Left colon (tissue), 2 donors: ENCODE measurements around the gene MAML1. TPM values are rescaled to one million over a fixed set of nuclear protein-coding genes. Genes with fewer than 3 reads are reported as not detected.
"Not testable (repeated sequence)": the region's sequence is repeated elsewhere in the genome, so short reads cannot be mapped to it uniquely, and the experiment has no call there.

Experiments
- ATAC-seq: fragments of 200-7000 bp; cut with Tn5 transposase; one replicate; pipeline ENCODE4 v1.9.1; 2020; ENCODE audit warnings: mild to moderate bottlenecking, moderate library complexity
- DNase-seq, 2 donors: peaks; one replicate each; pipeline ENCODE4 v3.0.0-alpha.2; 2020
- intact Hi-C, 2 donors: fragments of 100-400 bp; cut with DNase I in 1 of 2; cut with micrococcal nuclease in 1 of 2; formaldehyde crosslinking; loops; one replicate each; pipeline versions ENCODE4 v1.11.2 to v1.14.0; 2022; cut with DNase I, micrococcal nuclease
- total RNA-seq, 2 donors: library from RNA; stranded (reverse); fragmentation: NEBNext Ultra II Directional; extraction: Animal tissue kit (Norgen Biotek cat#: 25700); gene quantifications; one replicate each; pipeline ENCODE4 v1.2.1, GENCODE V29; 2021
- donor health status: DM: no; HTN: no; CAD: no.
- donor health status: DM: yes; HTN: yes; CAD: no.

MAML1 gene
- total RNA-seq, 2 donors from 2014 or later = 22.1 to 24.9 TPM

DNA sequence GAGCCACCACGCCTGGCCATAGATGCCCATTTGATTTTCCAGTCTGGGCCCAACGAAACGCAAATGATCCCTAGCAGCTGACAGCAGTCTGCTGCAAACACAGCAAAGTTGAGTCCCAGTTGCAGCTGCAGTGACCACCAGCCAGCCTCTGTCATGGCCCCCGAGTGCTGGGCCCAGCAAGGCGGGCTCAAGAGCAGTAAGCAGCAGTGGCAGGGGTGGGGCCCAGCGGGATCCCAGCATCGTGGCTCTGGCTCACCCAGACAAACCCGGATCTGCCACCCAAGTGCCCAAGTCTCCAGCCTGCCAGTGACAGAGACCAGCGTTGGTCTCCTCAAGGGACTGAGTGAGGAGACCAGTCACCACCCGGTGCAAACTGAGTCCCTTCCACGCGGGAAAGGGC lies 54.2 kb downstream of the MAML1 start:
- intact Hi-C loops = no loop called here
- ATAC-seq (no peak), DNase-seq (no peak)

DNA sequence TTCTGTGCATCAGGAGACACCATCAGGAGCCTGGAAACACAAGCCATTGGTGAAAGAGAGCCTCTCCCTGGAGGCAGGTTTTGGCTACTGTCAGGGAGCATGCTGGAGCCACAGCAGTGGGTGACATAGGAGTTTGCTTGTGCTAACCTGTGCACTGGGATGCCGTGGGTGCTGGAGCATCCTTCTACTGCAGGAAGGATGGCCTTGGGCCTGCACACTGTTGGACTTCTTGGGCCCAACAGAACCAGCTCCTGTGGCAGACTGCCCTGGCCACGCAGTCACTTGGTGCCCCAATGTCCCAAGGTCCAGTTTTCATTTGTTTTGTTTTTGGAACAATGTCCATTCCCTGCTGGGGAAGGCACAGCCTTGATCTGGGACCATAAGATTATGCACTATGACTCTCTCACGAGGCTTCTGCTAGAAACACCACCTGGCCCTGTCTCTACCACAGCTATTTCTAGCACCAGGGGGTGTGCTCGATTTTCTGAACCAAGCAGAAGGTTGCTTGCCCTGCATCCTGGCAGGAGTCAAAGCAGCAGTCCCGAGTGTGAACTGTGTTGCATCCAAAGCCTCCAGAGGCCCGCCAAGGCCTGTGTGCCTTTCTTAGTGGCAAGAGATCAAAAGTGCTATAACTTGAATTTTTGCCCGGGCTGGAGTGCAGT lies 55.7 kb downstream of the MAML1 start:
- ATAC-seq (no peak), DNase-seq (no peak)
- intact Hi-C loops = no loop called here

DNA sequence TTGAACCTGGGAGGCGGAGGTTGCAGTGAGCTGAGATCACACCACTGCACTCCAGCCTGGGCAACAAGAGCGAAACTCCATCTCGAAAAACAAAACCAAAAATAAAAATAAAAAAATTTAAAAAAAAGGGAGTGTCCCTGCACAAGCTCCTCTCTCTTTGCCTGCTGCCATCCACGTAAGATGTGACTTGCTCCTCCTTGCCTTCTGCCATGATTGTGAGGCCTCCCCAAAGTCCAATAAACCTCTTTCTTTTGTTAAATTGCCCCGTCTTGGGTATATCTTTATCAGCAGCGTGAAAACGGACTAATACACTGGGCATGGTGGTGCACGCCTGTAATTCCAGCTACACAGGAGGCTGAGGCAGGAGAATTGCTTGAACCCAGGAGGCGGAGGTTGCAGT lies 56.7 kb downstream of the MAML1 start:
- intact Hi-C loops, ATAC-seq, DNase-seq: not testable (repeated sequence)

DNA sequence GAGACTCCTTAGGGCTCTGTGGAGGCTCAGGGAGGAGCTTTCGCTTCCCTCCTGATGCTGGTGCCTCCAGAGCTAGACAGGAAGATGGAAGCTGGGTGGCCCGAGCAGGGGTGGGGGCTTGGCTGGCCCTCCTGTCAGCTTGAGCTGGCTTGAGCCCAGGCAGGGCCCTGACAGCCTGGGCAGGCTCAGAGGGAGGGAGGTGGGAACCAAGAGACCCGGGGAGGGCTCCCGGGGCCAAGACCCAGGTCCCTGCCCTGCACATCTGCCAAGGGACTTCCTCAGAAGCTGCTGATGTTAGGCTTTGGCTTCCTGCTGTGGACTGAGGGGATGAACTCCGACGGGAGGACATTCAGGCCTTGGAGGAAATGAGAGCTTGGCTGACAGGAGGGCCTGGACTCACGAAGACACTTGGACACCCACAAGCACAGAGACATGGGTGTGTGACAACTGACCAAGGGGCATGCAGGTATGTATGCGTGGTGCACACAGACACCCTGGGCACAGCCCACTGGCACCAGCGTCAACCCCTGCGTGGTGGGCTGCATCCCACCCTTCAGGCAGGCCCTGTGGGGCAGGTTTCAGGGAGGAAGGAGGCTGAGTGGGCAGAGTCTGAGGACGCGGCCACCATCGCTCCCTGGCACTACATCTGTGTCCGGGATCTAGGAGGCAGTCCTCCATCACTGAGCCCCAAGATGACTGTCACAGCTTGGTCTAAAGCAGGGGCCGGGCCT lies 59.4 kb downstream of the MAML1 start:
- intact Hi-C loops = no loop called here
- DNase-seq (peak; percentile 14 to 37), ATAC-seq (no peak)

DNA sequence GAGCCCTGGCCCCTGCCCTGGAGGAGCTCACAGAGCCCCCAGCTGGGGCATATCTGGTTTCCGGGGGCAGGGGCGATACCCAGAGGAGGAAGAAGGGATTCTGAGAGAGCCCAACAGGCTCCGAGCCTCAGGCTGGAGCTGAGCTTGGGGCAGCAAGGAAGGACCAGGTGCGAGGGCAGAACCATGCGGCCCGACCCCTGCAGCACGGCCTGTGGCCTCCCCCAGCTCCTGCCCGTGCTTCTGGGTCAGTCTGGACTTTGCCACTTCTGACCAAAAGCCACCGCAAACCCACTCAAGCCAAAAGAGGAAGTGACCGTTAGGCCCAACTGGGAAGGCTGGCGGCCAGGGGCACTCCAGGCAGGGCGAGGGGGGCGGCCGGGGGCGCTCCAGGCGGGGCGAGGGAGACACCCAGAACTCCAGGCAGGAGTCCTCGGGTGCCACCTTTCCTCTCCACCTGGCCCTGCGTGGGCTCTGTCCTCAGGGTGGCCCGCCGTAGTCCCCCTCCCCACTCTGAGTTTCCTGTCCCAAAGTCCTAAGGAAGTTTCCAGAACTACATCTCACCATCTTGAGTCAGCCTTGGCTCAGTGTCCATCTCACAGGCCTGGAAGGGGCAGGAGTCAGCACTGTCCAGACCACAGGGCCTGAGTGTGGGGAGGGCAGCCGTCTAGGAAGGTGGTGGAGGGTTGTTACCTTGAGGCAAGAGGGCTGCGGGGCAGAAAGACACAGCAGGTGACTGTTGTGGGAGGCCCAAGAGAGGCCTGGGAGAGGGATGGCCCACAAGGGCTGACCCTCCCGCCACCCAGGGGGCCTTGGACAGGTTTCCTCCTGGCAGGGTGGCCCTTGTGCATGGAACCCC lies 60.2 kb downstream of the MAML1 start:
- ATAC-seq = no peak
- intact Hi-C loops = no loop called here

DNA sequence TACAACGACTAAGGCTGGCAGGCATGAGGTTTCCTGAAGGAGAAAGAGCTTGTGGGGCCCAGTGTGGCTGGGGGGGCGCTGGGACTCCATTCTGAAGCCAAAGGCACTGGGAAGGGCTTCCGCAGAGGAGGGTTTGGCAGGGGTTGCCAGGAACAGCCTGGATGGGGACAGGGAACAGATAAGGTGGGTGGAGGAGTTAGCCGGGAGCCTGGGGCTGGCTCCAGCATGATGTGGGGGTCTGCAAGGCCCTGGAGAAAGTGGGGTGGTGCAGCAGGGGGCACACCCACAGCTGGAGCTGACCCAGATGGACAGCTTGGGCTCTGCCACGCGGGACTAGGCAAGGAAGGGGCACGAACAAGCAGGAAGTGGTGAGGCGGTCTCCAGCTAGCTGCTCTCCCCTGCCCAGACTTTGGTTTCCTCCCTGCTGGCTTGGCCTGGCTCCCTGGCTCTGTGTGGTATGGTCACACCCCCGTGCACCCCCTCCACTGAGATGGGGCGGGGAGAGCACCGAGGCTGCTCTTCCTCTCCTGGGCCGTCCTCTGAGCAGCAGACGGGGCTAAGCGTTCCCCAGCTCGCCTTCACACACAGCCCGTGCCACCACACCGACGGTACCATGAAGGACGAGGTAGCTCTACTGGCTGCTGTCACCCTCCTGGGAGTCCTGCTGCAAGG lies 61.0 kb downstream of the MAML1 start, which contains the start of gene LTC4S:
Gene LTC4S (plus strand): TSS at position 519 of the 672 bp plus-strand sequence. CDS start 95 bp downstream, at position 614.
- intact Hi-C loops = no loop called here
- ATAC-seq (no peak), DNase-seq (peak; percentile 64 to 76)

More for the DNA sequence above, 60.2 kb downstream of the MAML1 start:
- peak in 1 of 2 donors; percentile 22 for DNase-seq

DNA sequence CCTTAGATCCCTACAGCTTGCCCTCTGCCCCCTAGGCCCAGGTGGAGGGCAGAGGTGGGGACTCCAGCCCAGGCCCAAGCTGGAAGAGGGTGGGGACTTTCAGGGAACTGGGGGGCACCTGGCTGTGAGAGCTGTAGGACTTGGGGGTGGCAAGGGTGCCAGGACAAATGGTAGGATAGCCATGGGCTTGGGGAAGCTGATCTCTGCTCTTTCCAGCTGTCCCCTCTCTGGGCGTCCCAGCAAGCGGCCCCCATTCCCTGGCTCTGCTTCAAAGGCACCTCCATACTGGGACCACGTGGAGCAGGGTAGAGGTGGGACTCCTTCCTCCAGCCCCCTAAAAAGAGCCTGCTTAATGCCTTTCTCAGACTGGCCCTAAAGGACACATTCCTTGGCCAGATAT lies 61.5 kb downstream of the MAML1 start:
- intact Hi-C loops = no loop called here
- ATAC-seq (no peak), DNase-seq (peak in 1 of 2 donors; percentile 13)

DNA sequence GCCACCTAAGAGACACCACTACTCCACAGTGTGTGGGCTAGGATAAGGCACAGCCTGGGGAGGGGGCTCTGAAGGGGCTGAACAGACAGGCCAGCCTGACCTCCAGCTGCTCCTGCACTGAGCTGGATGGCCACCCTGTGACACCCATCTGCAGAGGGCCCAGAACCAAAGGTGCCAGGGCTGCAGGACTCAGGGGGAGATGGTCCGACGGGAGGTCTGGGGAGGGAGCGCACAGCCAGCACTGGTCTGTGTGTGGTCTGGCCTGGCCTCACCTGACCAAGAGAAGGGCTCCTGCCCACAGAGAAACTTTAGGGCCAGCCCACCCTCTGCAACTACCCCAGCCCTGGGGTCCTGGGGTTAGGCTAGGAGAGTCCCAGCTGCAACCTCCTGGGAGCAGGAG lies 62.0 kb downstream of the MAML1 start:
- ATAC-seq (no peak), DNase-seq (peak in 1 of 2 donors; percentile 16)
- intact Hi-C loops = no loop called here

DNA sequence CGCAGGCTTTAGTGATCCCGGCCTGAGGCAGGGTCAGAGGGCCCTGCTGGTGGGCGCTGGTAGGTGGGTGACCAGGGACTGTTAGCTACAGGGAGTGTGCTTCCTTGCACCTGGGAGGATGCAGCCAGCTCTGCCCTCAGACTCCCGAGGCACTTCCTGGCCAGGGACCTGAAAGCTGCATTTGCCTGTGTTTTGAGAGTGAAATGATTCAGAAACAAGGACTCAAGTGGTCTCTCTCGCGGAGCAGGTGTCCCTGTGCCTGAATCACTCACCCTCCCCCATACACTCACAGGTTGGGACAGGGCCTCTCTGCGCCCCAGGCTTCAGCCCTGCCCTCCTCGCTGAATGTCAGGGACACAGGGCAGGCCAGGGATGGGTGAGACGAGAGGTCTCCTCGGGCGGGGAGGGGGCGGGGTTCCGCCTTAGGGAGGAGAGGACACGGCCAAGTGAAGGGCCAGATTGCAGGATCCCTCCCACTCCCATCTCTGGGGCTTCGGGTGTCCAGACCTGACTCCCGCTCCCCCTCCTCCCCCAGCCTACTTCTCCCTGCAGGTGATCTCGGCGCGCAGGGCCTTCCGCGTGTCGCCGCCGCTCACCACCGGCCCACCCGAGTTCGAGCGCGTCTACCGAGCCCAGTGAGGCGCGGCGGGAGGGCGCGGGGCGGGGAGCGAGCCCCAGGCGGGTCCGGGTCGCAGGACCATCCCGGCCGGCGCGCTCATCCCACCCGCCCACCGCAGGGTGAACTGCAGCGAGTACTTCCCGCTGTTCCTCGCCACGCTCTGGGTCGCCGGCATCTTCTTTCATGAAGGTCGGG lies 62.6 kb downstream of the MAML1 start:
- DNase-seq = peak; percentile 58 to 61
- intact Hi-C loops = no loop called here
- peak; percentile 19 for ATAC-seq

DNA sequence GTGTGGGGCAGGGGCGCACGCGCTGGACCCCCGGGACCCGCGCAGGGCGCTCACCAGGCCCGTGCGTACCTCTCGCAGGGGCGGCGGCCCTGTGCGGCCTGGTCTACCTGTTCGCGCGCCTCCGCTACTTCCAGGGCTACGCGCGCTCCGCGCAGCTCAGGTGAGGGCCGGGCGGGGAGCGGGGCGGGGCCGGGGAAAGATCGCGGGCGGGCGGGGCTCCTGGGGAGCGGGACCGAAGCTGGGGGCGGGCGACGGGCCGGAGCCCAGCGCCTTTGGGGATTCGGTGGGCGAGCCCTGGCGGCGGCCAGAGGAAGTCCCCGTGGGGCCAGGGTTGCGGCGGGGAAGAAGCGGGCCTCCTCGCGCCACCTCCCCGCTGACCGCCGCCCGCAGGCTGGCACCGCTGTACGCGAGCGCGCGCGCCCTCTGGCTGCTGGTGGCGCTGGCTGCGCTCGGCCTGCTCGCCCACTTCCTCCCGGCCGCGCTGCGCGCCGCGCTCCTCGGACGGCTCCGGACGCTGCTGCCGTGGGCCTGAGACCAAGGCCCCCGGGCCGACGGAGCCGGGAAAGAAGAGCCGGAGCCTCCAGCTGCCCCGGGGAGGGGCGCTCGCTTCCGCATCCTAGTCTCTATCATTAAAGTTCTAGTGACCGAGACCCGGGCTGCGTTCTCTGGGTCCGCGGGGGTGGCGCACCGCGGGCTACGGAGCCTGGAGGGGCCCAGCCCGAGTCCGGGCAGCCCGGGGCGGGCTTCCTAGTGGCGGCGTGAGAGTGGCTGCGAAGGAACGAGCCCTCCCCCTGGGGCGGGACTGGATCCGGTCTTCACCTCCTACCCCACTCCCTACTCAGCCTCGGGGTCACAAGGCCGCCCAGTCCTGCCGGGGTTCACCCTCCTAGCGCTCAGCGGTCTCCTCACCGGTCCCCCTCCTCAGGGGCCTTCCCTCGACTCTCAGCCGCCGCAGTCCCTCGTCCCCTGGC lies 63.5 kb downstream of the MAML1 start:
- ATAC-seq = peak; percentile 78
- intact Hi-C loops = no loop called here

DNA sequence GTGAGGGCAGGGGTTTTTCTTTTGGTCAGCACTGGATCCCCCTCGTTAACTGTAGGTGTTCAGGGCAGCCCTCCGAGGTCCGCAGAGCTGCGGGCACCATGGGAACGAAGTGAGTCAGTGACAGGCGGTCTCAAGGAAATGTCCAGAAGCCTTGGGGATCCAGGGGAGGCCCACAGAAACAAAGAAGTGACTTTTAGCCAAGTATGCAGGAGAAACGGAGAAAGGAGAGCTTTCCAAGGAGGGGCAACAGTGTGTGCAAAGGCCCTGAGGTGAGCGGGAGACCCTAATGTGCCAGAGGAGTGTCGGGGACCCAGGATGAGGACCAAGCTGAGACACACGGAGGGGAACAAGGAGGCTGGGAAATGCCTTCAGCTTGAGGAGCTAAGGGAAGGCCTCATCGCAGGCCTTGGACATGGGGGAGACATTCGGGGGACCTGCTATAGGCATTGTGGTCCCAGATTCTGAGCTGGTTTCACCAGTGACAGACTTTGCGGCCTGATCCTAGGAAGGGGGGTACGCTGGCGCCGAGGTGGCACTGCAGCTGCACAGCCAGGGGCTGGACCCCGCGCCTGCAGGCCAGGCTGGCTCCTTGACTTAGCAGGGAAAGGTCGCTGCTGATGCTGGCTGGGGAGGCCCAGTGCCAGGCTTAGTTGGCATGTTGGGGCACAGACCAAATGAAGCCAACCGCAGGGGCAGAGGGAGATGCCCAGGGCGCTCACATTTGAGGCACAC lies 64.4 kb downstream of the MAML1 start:
- ATAC-seq (no peak), DNase-seq (peak in 1 of 2 donors; percentile 21)
- intact Hi-C loops = no loop called here

More for the DNA sequence above, 63.5 kb downstream of the MAML1 start:
- DNase-seq = peak; percentile 83 to 89

DNA sequence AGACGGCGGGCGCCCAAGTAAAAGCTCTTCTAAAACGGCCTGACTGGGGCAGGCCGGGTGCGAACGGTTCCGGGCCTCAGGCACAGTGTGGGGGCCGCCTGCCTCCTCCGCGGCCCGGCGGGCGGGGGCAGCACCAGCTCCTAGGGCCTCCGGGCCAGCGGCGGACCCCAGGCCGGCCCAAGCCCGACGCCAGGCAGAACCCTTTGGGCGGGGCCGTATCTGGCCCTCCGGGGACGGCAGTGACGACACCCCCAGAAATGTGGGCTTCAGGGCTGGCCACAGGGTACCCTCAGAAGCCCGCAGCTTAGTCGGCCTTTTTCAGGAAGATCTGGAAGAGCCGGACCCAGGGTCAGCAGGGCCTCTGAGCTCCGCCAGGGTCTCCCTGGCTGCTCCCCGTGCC lies 65.1 kb downstream of the MAML1 start:
- ATAC-seq = no peak
- intact Hi-C loops = no loop called here
- peak; percentile 13 to 22 for DNase-seq

DNA sequence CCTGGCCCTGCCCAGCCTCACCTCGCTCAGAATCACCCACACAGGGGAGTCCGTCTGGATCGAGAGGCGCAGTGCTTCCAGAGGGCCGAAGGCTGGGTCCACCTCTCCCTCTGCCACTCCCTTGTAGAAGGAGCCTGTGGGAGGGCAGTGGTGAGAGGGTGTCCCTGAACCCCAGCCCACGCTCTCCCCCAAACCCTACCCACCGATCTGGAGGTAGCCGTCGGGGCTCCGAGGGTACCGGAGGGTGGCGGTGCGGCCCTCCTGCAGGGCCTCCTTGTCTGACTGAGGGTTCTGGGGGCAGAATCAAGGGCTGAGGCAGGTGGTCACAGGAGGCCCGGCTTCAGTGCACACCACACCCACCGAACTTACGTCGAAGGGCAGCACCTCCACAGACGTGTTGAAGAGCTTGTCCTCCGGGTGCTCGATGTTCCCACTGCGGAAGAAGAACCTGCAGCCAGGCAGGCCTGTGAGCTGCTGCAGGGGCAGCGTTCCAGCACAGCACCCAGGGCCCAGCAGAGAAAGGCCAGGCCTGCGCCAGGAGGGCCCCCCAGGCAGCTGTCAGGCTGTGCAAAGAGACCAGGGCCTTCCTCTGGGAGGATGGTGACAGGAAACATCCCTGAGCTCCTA lies 65.6 kb downstream of the MAML1 start:
- intact Hi-C loops = no loop called here
- DNase-seq (no peak), ATAC-seq (no peak)

DNA sequence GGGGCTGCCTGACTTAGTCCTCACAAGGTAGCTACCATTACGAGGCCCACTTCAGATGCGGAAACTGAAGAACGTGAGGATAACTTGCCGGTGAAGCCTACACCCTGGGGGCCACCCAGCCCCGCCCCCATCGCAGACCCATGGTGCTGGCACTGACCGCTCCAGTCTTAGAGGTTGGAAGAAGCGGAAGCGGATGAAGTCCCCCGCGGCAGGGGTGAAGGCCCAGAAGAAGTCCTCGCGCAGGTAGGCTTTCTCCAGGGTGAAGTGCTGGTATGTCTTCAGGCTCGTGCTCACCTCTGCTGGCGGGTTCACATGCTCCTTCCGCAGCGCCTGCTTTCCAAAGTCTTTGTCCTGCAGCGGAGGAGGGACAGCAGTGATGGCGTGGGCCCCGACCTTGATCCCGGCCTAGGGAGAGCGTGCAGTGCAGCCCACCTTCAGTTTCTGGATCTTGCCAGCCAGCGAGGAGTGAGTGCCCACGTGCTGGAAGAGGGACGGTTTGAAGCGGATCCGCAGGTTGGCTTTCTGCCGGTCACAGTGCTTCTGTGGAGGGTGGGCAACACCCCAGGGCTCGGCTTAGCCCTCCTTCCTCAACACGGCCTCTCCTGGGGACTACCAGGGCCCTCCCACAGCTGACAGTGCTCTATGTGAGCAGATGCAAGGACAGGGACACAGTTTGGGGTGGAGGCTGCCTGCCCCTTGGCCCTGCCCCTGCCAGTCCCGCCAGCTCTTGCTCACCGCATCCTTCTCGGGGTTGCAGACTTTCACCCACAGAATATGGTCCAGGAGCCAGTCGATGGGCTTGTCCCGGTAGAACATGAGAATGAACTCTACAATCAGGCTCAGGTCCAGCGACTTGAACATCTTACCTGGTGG lies 66.4 kb downstream of the MAML1 start:
- ATAC-seq (no peak), DNase-seq (no peak)
- intact Hi-C loops = no loop called here

DNA sequence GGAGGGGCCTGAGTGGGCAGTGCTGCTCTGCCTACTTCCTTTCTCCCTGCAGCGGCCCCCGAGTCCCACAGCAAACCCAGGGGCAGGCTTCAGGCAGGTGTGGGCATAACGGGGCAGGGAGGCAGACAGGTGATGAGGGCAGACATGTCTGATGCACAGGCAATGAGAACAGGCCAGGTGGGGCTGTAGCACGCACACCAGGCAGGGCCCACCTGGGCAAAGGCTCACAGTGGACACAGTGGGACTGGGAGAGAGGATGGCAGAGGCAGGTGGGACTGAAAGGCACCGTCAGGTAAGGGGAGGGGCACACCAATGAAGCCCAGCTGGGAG lies 67.0 kb downstream of the MAML1 start:
- ATAC-seq (no peak), DNase-seq (no peak)

More for the DNA sequence above, 67.0 kb downstream of the MAML1 start:
- intact Hi-C loops = no loop called here
